HTR-8/SVneo (cell line): ENCODE results near the gene ERN1.

Experiments used
- DNase-seq: peaks from one replicate; pipeline ENCODE4 v3.0.0; 2011; ENCODE audit warnings: low spot score, mixed read lengths; ENCODE audit not compliant: insufficient read length
- FAIRE-seq: peaks from 2 replicates; lab custom pipeline; 2011; peaks lifted over from hg19 to GRCh38; lab: Jason Lieb, UNC

ERN1 gene

DNA sequence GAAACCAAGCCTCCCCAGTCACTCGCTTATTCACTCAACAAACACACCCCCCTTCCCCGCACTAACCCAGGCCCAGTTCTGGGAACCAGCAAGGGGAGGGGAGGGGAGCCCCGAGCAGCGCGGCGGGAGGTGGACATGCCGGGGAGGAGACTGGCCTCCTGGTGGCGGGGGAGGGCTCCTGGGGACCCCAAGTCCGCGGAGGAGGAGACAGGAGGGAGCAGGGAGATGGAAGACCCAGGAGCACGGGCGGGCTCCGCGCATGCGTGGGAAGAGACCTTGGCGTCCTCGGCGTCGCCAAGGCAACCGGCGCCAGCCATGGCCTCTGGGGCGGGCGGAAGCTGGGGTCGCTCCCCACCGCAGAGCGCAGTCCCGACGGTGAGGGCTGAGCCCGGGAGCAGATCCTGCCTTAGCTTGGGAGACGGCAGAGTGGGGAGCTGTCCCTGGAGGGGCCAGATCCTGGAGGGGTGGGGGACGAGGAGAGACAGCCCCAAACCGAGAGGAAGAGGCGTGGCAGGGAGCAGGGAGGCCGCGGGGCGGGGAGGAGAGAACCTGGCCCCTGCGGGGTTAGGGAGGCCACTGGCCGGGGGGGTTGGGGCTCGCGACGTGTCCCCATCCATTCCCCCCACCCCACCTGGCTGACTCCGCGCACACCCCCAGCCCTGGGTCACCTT lies 131.8 kb downstream of the ERN1 start, which contains the start of gene PRR29:
Gene PRR29 (plus strand): TSS at position 302 of the 671 bp plus-strand sequence. CDS start 14 bp downstream, at position 316.
- DNase-seq = peak; percentile 97
- FAIRE-seq = peak; percentile 91

DNA sequence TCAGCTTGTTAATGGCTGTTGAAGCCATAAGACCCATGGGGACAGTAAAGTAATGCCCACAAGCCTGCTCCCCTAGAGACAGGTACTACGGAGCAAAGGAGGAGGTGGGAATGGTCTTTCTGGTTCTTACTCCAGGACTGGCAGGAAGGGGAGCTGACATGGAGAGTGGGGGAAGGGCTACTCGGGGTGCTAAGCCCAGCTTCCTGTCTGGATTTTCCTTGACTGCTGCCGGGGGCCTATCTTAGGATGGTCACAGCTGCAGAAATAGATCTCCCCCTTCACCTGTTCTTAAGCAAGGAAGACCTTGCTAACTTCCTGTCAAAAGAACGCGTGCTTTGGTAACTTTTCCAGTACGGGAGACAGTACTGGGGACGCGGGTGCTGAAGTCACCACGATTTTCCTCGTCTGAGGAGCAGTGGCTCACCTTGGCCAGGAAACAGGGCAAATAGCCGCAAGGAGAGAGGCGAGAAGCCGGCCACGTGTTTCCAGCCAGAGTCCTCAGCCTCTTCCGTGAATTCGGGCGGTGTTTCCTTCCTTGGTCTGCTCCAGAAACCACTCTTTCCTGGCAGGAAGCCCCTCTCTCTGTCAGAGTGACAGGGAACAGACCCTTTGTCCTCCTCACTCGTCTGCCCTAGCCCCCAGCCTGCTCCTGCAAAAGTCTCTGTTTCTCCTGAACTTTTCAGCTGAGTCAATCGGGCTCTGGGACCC lies 132.4 kb downstream of the ERN1 start:
- no peak for FAIRE-seq
- DNase-seq = no peak

DNA sequence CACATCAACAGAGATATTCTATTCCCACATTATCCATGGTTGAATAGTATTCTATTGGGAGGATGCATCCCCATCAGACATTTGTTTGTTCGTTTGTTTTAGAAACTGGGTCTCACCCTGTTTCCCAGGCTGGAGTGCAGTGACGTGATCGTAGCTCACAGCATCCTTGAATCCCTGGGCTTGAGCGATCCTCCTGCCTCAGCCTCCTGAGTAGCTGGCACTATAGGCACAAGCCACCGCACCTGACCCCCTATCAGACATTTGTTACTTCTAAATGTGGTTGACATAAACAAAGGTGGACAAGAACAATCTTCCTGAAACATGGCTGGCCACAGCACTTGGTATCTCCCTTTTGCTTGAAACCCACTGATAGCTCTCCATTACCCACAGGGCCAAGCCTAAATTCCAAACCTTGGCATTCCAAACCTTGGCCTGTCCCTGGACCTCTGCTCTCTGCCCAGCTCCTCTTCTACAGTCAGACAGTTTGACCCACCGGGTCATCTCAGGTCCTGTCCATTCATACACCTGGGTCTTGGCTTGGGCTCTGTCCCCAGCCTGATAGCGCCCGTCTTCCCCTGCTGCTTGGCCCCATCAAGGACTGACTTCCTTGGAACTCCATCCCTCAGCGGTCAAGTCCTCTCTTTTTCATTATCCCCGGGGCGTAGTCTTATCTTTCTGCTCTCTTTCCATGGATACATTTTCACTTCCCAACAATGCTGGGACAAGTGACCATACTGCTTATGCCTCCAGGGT lies 133.3 kb downstream of the ERN1 start:
- no peak for DNase-seq
- FAIRE-seq = no peak

DNA sequence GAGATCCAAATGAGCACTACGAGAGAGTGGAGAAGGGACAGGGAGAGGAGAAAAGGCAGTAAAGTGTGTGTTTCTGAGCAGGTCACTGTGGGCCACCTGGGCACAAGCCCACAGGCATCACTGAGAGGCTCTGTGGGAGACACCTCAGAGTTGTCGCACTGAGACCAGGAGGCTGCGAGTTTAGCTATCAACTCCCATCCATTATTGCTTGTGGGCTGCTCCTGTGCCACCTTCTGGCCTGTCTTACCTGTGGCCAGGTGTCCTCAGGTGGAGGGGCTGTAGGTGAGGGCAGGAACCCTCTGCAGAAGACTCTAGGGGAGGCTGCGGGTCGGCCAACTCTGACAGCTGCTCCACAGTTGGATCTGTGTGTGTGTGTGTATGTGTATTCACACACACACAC lies 134.3 kb downstream of the ERN1 start:
- DNase-seq = no peak
- no peak for FAIRE-seq

DNA sequence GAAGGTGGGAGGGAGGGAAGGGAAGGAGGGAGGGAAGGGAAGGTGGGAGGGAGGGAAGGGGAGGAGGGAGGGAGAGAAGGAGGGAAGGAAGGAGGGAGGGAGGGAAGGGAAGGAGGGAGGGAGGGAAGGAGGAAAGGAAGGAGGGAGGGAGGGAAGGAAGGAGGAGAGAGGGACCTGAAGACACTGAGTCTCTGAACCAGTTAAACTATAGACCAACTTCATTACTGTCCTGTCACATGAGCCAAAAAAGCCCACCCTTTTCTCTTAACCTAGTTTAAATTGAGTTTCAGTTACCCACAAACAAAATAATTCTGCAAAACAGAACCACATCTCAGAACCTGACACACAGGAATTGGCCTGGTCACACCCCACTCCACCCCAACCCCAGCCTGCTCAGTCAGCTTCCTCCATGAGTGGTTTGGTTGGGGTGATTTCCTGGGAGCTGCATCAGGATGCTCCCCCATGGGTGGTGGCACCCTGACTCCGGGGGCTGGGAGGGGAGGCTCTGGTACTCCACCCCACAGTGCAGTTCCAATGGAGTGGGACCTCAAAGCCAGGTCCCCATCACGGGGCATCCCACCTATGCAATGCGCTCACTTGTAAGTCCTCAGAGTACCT lies 136.5 kb downstream of the ERN1 start:
- DNase-seq (no peak), FAIRE-seq (no peak)

DNA sequence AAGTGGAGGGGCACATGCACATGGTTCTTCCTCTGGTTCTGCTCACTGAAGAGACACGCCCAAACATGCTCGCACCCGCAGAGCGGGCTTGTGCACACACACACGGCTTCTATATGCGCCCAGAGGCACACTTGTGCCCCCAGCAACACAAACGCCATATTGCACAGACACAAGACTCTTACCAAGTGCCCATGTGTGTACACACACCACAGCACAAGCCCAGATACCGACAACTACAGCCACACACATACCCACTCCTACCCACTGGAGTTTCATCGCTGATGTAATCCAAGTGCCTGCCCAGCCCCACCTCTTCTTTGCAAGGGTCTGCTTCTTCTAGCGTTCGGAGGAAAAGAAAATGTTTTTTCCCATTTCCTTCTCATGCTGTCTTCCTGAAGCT lies 138.3 kb downstream of the ERN1 start:
- no peak for FAIRE-seq
- DNase-seq = no peak

DNA sequence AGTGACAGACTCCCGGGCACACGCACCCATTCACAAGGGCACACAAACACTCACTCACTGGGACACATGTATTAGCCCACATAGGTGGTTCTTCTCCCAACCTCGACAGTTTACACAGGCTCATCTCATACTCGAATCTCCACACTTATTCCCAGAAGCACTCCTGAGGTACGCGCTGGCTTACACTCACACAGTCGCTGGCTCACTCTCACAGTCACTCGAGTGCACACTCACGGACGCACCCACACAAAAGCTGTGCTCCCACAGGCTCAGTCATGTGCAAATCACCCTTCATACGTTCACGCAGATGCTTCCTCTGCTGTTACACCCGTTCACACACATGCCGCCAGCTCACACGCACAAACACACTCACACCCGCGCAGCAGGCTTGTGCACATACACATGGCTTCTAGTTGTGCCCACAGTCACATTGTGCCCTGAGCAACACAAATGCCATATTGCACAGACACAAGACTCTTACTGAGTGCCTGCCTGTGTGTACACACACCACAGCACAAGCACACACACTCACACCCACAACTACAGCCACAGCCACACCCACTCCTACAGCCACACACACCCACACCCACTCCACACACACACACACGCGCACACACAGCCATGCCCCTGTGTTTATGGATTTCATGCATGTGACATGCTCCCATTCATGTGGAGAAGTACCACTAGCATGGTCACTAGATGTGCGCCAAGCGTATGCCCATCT lies 140.2 kb downstream of the ERN1 start:
- no peak for DNase-seq
- peak; percentile 96 for FAIRE-seq
